ENCODE results near the gene GABRA4. TPM values are rescaled to one million over a fixed set of nuclear protein-coding genes. Genes with fewer than 3 reads are reported as not detected.

The GABRA4 gene
- total RNA-seq, 1 experiment from 2014 or later: not detected

DNA sequence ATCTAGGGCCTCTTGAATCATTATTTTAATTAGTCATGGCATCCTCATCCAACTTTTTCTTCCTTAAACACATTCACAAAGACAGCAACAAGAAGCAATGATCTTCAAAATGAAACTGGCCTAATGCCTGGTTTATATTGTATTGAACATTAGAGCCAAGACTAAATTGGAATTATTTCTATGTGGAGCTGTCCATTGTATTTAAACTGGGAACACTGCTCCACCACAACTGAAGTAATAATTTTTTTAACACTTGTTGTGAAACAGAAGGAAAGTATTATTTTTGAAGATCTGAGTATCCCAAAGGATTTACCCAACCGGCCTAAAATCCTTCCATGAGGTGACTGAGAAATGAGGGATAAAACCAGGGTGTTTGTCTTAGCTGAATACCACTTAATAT, 44.9 kb upstream of the GABRA4 start:
- no peak overlapping the region for H3K14ac ChIP-seq (ENCODE audit: insufficient read depth, low read length)
- H3K27ac ChIP-seq (ENCODE audit: insufficient read length, low read depth, low read length): no peak overlapping the region
- no peak overlapping the region for H4K5ac ChIP-seq (ENCODE audit: insufficient read length, low read depth, low read length)
- H2AK5ac ChIP-seq (ENCODE audit: insufficient read length, low read length): no peak overlapping the region
- H4K20me1 ChIP-seq (ENCODE audit: control insufficient read depth, insufficient read depth, insufficient read length): no peaks in the 10 kb centered on the region
- no peak overlapping the region for H2BK15ac ChIP-seq (ENCODE audit: low read depth, low read length)
- H3K56ac ChIP-seq (ENCODE audit: insufficient read length, low read depth, low read length): no peak overlapping the region
- WGBS (ENCODE audit: extremely low coverage, insufficient read length, low lambda C conversion rate): no CpG with 5 or more reads among the region's 1 CpG
- H3T11ph ChIP-seq (ENCODE audit: low read length): no peak overlapping the region
- H2BK12ac ChIP-seq (ENCODE audit: insufficient read length, low read depth, low read length): no peak overlapping the region
- no peaks in the 10 kb centered on the region for H3K23me2 ChIP-seq (ENCODE audit: insufficient read length, low read depth, low read length, poor library complexity, severe bottlenecking)
- H2BK120ac ChIP-seq (ENCODE audit: low read depth, low read length, poor library complexity, severe bottlenecking): no peak overlapping the region
- no peak overlapping the region for H2BK20ac ChIP-seq (ENCODE audit: low read depth, low read length, poor library complexity, severe bottlenecking)
- no peaks in the 10 kb centered on the region for H3K27me3 ChIP-seq (ENCODE audit: insufficient read depth, low read length)
- no peaks in the 10 kb centered on the region for H3K79me2 ChIP-seq (ENCODE audit: insufficient read depth, low read length)
- no peak overlapping the region for H3K4ac ChIP-seq (ENCODE audit: low read depth, low read length)
- no peak overlapping the region for H3K18ac ChIP-seq (ENCODE audit: insufficient read length, low read depth, low read length)
- H3K27ac Mint-ChIP-seq: no peak overlapping the region
- no peaks in the 10 kb centered on the region for H3K4me1 Mint-ChIP-seq
- no peak overlapping the region for H3K4me2 ChIP-seq (ENCODE audit: insufficient read depth, insufficient read length, low read length)
- peaks cover 6% of the 10 kb centered on the region; the same call in 1 of the 2 replicates for H3K27me3 Mint-ChIP-seq (ENCODE audit: low read depth)
- no peak overlapping the region for H4K8ac ChIP-seq (replicated peaks; ENCODE audit: insufficient read length, low read depth, low read length)
- H3K9ac ChIP-seq (ENCODE audit: extremely low read depth, insufficient read length, low read length): no peak overlapping the region
- TF ChIP-seq, protein P1, sequence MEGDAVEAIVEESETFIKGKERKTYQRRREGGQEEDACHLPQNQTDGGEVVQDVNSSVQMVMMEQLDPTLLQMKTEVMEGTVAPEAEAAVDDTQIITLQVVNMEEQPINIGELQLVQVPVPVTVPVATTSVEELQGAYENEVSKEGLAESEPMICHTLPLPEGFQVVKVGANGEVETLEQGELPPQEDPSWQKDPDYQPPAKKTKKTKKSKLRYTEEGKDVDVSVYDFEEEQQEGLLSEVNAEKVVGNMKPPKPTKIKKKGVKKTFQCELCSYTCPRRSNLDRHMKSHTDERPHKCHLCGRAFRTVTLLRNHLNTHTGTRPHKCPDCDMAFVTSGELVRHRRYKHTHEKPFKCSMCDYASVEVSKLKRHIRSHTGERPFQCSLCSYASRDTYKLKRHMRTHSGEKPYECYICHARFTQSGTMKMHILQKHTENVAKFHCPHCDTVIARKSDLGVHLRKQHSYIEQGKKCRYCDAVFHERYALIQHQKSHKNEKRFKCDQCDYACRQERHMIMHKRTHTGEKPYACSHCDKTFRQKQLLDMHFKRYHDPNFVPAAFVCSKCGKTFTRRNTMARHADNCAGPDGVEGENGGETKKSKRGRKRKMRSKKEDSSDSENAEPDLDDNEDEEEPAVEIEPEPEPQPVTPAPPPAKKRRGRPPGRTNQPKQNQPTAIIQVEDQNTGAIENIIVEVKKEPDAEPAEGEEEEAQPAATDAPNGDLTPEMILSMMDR (conservative IDR thresholded peaks at IDR 0.05): no peak
- H3K4me3 Mint-ChIP-seq: no peak overlapping the region
- no peaks in the 10 kb centered on the region for H3K4me1 ChIP-seq (ENCODE audit: insufficient read depth, low read length)
- no peaks in the 10 kb centered on the region for H3K79me1 ChIP-seq (ENCODE audit: insufficient read depth, low read depth, low read length, poor library complexity, severe bottlenecking)
- no peak overlapping the region for H2AFZ ChIP-seq (ENCODE audit: low read length)
- no peak overlapping the region for H3K23ac ChIP-seq (ENCODE audit: insufficient read length, low read depth, low read length)
- no peak overlapping the region for H4K91ac ChIP-seq (ENCODE audit: insufficient read length, low read depth, low read length)
- no peak overlapping the region for H2BK5ac ChIP-seq (ENCODE audit: insufficient read length, low read length)
- H3K9me3 Mint-ChIP-seq: no peaks in the 10 kb centered on the region
- DNase-seq: no peak
- no peaks in the 10 kb centered on the region for H3K36me3 Mint-ChIP-seq (ENCODE audit: insufficient read depth in 1 of 3, low read depth in 3 of 3)
- no peaks in the 10 kb centered on the region for H3K9me3 ChIP-seq (ENCODE audit: control insufficient read depth, low read depth, low read length)
